Lower leg skin (tissue), 3 donors: ENCODE data around the gene COX10.

Experiments
- CTCF ChIP-seq, 3 donors: fragments of 450-650 bp; IDR thresholded peaks; one replicate each; pipeline ENCODE4 v1.5.1; 2016; ENCODE audit warnings: antibody characterized with exemption in 3 of 3, mild to moderate bottlenecking in 3 of 3, moderate library complexity in 2 of 3
- POLR2A ChIP-seq, 2 donors: fragments of 450-650 bp; IDR thresholded peaks; one replicate each; pipeline ENCODE4 v1.6.1; 2016 to 2017; ENCODE audit warnings: antibody characterized with exemption in 2 of 2, mild to moderate bottlenecking in 1 of 2, moderate library complexity in 1 of 2

- TF ChIP-seq POLR2A (IDR thresholded peaks at IDR 0.05) (no peak), CTCF (IDR thresholded peaks at IDR 0.05) (no peak)
Observed at GRCh38 chr17:14209215-14209614, 139.9 kb downstream of the COX10 start.
